GM23338 (cell line): ENCODE data around the gene XRRA1. TPM values are rescaled to one million over a fixed set of nuclear protein-coding genes. Genes with fewer than 3 reads are reported as not detected.

Source experiments
- ATAC-seq: fragments of 200-7000 bp; cut with Tn5 transposase; 3 replicates; pipeline ENCODE4 v1.9.1; 2020
- DNase-seq: peaks from one replicate; pipeline ENCODE4 v3.0.0-alpha.2; 2015; ENCODE audit warnings: low spot score
- H2AFZ ChIP-seq: fragments of 200-600 bp; sonication (generic); 2 replicates; pipeline ENCODE4 v1.8.0; 2016; ENCODE audit warnings: antibody characterized with exemption, mild to moderate bottlenecking, moderate library complexity
- H3F3A ChIP-seq: fragments of 200-600 bp; sonication (generic); replicated peaks from 2 replicates; pipeline ENCODE4 v1.8.0; 2017; ENCODE audit warnings: antibody characterized with exemption, mixed run types, low read depth
- H3K27ac ChIP-seq: fragments of 200-600 bp; sonication (generic); 2 replicates; pipeline ENCODE4 v1.6.1; 2016; ENCODE audit warnings: low read depth
- H3K27me3 ChIP-seq: fragments of 200-600 bp; sonication (generic); 2 replicates; pipeline ENCODE4 v1.8.0; 2016; ENCODE audit warnings: mild to moderate bottlenecking, mixed run types, moderate library complexity; ENCODE audit not compliant: insufficient read depth
- H3K36me3 ChIP-seq: fragments of 200-600 bp; sonication (generic); 2 replicates; pipeline ENCODE4 v1.8.0; 2016; ENCODE audit warnings: mild to moderate bottlenecking; ENCODE audit not compliant: insufficient read depth
- H3K4me1 ChIP-seq: fragments of 200-600 bp; sonication (generic); 2 replicates; pipeline ENCODE4 v1.8.0; 2016; ENCODE audit warnings: mild to moderate bottlenecking, moderate library complexity; ENCODE audit not compliant: insufficient read depth
- H3K4me2 ChIP-seq: fragments of 200-600 bp; sonication (generic); 2 replicates; pipeline ENCODE4 v1.7.1; 2017; ENCODE audit warnings: mixed run types
- H3K4me3 ChIP-seq: fragments of 200-600 bp; sonication (generic); 2 replicates; pipeline ENCODE4 v1.6.1; 2016; ENCODE audit warnings: mixed run types
- H3K79me2 ChIP-seq: fragments of 200-600 bp; sonication (generic); replicated peaks from 2 replicates; pipeline ENCODE4 v1.8.0; 2017; ENCODE audit warnings: mild to moderate bottlenecking; ENCODE audit not compliant: insufficient read depth
- H3K9me2 ChIP-seq: fragments of 200-600 bp; sonication (generic); 2 replicates; pipeline ENCODE4 v1.8.0; 2017; ENCODE audit not compliant: insufficient read depth
- H4K20me1 ChIP-seq: fragments of 200-600 bp; sonication (generic); replicated peaks from 2 replicates; pipeline ENCODE4 v1.8.0; 2017; ENCODE audit warnings: mild to moderate bottlenecking; ENCODE audit not compliant: insufficient read depth
- H3K27ac Mint-ChIP-seq: 2 replicates; pipeline ENCODE4 v1.8.0; 2020; ENCODE audit warnings: inconsistent platforms, mild to moderate bottlenecking, moderate library complexity, mixed read lengths
- H3K27me3 Mint-ChIP-seq: 3 replicates; pipeline ENCODE4 v1.8.0; 2022; ENCODE audit warnings: low read depth, mild to moderate bottlenecking, moderate library complexity, mixed read lengths, inconsistent platforms; ENCODE audit not compliant: insufficient read depth, poor library complexity
- H3K36me3 Mint-ChIP-seq: 3 replicates; pipeline ENCODE4 v1.8.0; 2021; ENCODE audit warnings: low read depth, mild to moderate bottlenecking, inconsistent platforms, moderate library complexity, mixed read lengths
- H3K4me1 Mint-ChIP-seq: 3 replicates; pipeline ENCODE4 v1.8.0; 2020; ENCODE audit warnings: mild to moderate bottlenecking, inconsistent platforms, mixed read lengths
- H3K4me3 Mint-ChIP-seq: 3 replicates; pipeline ENCODE4 v1.8.0; 2021; ENCODE audit warnings: moderate library complexity, mild to moderate bottlenecking, inconsistent platforms, mixed read lengths
- H3K9me3 Mint-ChIP-seq: 3 replicates; pipeline ENCODE4 v1.8.0; 2020; ENCODE audit warnings: moderate library complexity, mild to moderate bottlenecking, inconsistent platforms, mixed read lengths
- CREB1 ChIP-seq: fragments of 250-450 bp; sonication (Bioruptor Pico); IDR thresholded peaks from 2 replicates; pipeline ENCODE4 v1.5.0; 2020; ENCODE audit warnings: low read depth, mild to moderate bottlenecking, moderate library complexity
- EZH2 ChIP-seq: fragments of 200-600 bp; sonication (generic); IDR thresholded peaks from one replicate; pipeline ENCODE4 v1.8.0; 2017; ENCODE audit warnings: antibody characterized with exemption, mild to moderate bottlenecking, low read depth; ENCODE audit not compliant: unreplicated experiment
- EZH2phosphoT487 ChIP-seq: fragments of 200-600 bp; sonication (generic); IDR thresholded peaks from one replicate; pipeline ENCODE4 v1.8.1; 2018; ENCODE audit warnings: antibody characterized with exemption; ENCODE audit not compliant: unreplicated experiment
- JUNB ChIP-seq: IDR thresholded peaks from one replicate; pipeline ENCODE4 v1.6.1; 2016; ENCODE audit warnings: antibody characterized with exemption; ENCODE audit not compliant: unreplicated experiment
- NANOG ChIP-seq: IDR thresholded peaks from 2 replicates; pipeline ENCODE4 v1.6.1; 2016; ENCODE audit warnings: antibody characterized with exemption, borderline replicate concordance
- POLR2AphosphoS5 ChIP-seq: IDR thresholded peaks from 2 replicates; pipeline ENCODE4 v1.6.1; 2016; ENCODE audit warnings: antibody characterized with exemption, low read depth
- STAT1 ChIP-seq: IDR thresholded peaks from one replicate; pipeline ENCODE4 v1.6.1; 2016; ENCODE audit warnings: antibody characterized with exemption; ENCODE audit not compliant: unreplicated experiment
- ZNF114 ChIP-seq: fragments of 250-450 bp; sonication (Bioruptor Pico); IDR thresholded peaks from 2 replicates; pipeline ENCODE4 v1.5.0; 2020; ENCODE audit warnings: mild to moderate bottlenecking, moderate library complexity
- ZNF331 ChIP-seq: fragments of 250-450 bp; sonication (Bioruptor Pico); IDR thresholded peaks from 2 replicates; pipeline ENCODE4 v1.5.0; 2020; ENCODE audit warnings: low read depth, mild to moderate bottlenecking, moderate library complexity
- ZNF462 ChIP-seq: fragments of 250-450 bp; sonication (Bioruptor Pico); IDR thresholded peaks from 2 replicates; pipeline ENCODE4 v1.5.0; 2020; ENCODE audit warnings: mild to moderate bottlenecking, moderate library complexity
- polyA plus RNA-seq: library from polyadenylated mRNA; unstranded; fragments of >200 nt; fragmentation: Nextera tagmentation; extraction: Ambion mirVana; gene quantifications from 2 replicates; pipeline ENCODE4 v1.2.1, GENCODE V29; 2016
- total RNA-seq: library from RNA; depleted of rRNA; stranded (reverse); fragments of >200 nt; shearing (Covaris generic); gene quantifications from 2 replicates; pipeline ENCODE4 v1.2.3, GENCODE V29; 2014
- TF ChIP-seq, protein P1 (sequence below): IDR thresholded peaks from 2 replicates; pipeline ENCODE4 v1.6.1; 2016; ENCODE audit warnings: antibody characterized with exemption
- TF ChIP-seq, protein P2 (sequence below): IDR thresholded peaks from one replicate; pipeline ENCODE4 v1.6.1; 2018; ENCODE audit warnings: antibody characterized with exemption; ENCODE audit not compliant: unreplicated experiment
- TF ChIP-seq, protein P3 (sequence below), 2 experiments: fragments of 200-600 bp in 1 of 2; sonication (generic) in 1 of 2; conservative IDR thresholded peaks; 2 replicates each; pipeline versions ENCODE4 v1.5.1 to v1.6.1; 2016 to 2017; ENCODE audit warnings: antibody characterized with exemption in 2 of 2, low read depth in 2 of 2, mild to moderate bottlenecking in 2 of 2, moderate library complexity in 1 of 2

XRRA1 gene
- total and polyA plus RNA-seq, 2 experiments from 2014 or later, result 4.9 to 5.4 TPM

- Histone ChIP-seq H3K4me1 (no peaks in the 10 kb centered on the region), H2AFZ (no peak overlapping the region), H4K20me1 (no peaks in the 10 kb centered on the region), H3K27me3 (no peaks in the 10 kb centered on the region), H3K36me3 (no peaks in the 10 kb centered on the region), H3K27ac (no peak overlapping the region), H3K4me3 (no peak overlapping the region), H3K9me2 (no peaks in the 10 kb centered on the region), H3K79me2 (no peaks in the 10 kb centered on the region), H3F3A (no peaks in the 10 kb centered on the region), H3K4me2 (no peak overlapping the region)
- peaks cover 1% of the 10 kb centered on the region for H3K27me3 Mint-ChIP-seq
- no peak for DNase-seq
- H3K36me3 Mint-ChIP-seq, result no peaks in the 10 kb centered on the region
- ATAC-seq, result no peak
- H3K9me3 Mint-ChIP-seq, result no peaks in the 10 kb centered on the region
- TF ChIP-seq, protein P1, sequence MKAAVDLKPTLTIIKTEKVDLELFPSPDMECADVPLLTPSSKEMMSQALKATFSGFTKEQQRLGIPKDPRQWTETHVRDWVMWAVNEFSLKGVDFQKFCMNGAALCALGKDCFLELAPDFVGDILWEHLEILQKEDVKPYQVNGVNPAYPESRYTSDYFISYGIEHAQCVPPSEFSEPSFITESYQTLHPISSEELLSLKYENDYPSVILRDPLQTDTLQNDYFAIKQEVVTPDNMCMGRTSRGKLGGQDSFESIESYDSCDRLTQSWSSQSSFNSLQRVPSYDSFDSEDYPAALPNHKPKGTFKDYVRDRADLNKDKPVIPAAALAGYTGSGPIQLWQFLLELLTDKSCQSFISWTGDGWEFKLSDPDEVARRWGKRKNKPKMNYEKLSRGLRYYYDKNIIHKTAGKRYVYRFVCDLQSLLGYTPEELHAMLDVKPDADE, result no peak
- TF ChIP-seq ZNF114 (no peak), ZNF462 (no peak), EZH2 (no peak), NANOG (no peak), EZH2phosphoT487 (no peak), STAT1 (no peak), ZNF331 (no peak), POLR2AphosphoS5 (no peak), CREB1 (CRISPR knock-in tag) (no peak), JUNB (no peak)
- TF ChIP-seq, protein P2, sequence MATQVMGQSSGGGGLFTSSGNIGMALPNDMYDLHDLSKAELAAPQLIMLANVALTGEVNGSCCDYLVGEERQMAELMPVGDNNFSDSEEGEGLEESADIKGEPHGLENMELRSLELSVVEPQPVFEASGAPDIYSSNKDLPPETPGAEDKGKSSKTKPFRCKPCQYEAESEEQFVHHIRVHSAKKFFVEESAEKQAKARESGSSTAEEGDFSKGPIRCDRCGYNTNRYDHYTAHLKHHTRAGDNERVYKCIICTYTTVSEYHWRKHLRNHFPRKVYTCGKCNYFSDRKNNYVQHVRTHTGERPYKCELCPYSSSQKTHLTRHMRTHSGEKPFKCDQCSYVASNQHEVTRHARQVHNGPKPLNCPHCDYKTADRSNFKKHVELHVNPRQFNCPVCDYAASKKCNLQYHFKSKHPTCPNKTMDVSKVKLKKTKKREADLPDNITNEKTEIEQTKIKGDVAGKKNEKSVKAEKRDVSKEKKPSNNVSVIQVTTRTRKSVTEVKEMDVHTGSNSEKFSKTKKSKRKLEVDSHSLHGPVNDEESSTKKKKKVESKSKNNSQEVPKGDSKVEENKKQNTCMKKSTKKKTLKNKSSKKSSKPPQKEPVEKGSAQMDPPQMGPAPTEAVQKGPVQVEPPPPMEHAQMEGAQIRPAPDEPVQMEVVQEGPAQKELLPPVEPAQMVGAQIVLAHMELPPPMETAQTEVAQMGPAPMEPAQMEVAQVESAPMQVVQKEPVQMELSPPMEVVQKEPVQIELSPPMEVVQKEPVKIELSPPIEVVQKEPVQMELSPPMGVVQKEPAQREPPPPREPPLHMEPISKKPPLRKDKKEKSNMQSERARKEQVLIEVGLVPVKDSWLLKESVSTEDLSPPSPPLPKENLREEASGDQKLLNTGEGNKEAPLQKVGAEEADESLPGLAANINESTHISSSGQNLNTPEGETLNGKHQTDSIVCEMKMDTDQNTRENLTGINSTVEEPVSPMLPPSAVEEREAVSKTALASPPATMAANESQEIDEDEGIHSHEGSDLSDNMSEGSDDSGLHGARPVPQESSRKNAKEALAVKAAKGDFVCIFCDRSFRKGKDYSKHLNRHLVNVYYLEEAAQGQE, result no peak
- TF ChIP-seq, protein P3, sequence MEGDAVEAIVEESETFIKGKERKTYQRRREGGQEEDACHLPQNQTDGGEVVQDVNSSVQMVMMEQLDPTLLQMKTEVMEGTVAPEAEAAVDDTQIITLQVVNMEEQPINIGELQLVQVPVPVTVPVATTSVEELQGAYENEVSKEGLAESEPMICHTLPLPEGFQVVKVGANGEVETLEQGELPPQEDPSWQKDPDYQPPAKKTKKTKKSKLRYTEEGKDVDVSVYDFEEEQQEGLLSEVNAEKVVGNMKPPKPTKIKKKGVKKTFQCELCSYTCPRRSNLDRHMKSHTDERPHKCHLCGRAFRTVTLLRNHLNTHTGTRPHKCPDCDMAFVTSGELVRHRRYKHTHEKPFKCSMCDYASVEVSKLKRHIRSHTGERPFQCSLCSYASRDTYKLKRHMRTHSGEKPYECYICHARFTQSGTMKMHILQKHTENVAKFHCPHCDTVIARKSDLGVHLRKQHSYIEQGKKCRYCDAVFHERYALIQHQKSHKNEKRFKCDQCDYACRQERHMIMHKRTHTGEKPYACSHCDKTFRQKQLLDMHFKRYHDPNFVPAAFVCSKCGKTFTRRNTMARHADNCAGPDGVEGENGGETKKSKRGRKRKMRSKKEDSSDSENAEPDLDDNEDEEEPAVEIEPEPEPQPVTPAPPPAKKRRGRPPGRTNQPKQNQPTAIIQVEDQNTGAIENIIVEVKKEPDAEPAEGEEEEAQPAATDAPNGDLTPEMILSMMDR (conservative IDR thresholded peaks at IDR 0.05; ENCODE audit: low read depth in 2 of 2), result no peak
- H3K4me1 Mint-ChIP-seq, result no peaks in the 10 kb centered on the region
- H3K27ac Mint-ChIP-seq, result no peak overlapping the region
- no peak overlapping the region for H3K4me3 Mint-ChIP-seq
Measured at GRCh38 chr11:74936976-74937375, 11.9 kb downstream of the XRRA1 start.
